GM12865 (cell line): ENCODE results near the gene AP1S3.
"Not testable (repeated sequence)": the region's sequence is repeated elsewhere in the genome, so short reads cannot be mapped to it uniquely, and the experiment has no call there.

Source experiments
- DNase-seq: peaks from one replicate; pipeline ENCODE4 v3.0.0; 2010; ENCODE audit warnings: low read depth
- H3K4me3 ChIP-seq: 2 replicates; pipeline ENCODE4 v1.5.1; 2011; ENCODE audit warnings: mild to moderate bottlenecking, low read depth, low read length, control low read depth
- CTCF ChIP-seq: IDR thresholded peaks from 2 replicates; pipeline ENCODE4 v1.5.1; 2011; ENCODE audit warnings: low read length, control low read depth, low read depth, inconsistent platforms; ENCODE audit not compliant: insufficient read depth; ENCODE audit errors: missing control alignments

AP1S3 gene

GRCh38 chr2:223824301-223824700, 13.1 kb downstream of the AP1S3 start:
- DNase-seq = no peak
- no peak overlapping the region for H3K4me3 ChIP-seq
- no peak for TF ChIP-seq CTCF

- H3K4me3 ChIP-seq = no peak overlapping the region
- DNase-seq = no peak
These were observed 14.6 kb downstream of the AP1S3 start for GRCh38 chr2:223822818-223823217.

GRCh38 chr2:223820549-223820948, 16.8 kb downstream of the AP1S3 start:
- DNase-seq = no peak
- no peak overlapping the region for H3K4me3 ChIP-seq
- no peak for TF ChIP-seq CTCF

More at GRCh38 chr2:223822818-223823217, 14.6 kb downstream of the AP1S3 start:
- no peak for TF ChIP-seq CTCF

GRCh38 chr2:223819891-223820290, 17.5 kb downstream of the AP1S3 start:
- DNase-seq = no peak
- H3K4me3 ChIP-seq = no peak overlapping the region
- no peak for TF ChIP-seq CTCF

GRCh38 chr2:223815884-223816570, 21.4 kb downstream of the AP1S3 start:
- DNase-seq = no peak
- no peak overlapping the region for H3K4me3 ChIP-seq
- no peak for TF ChIP-seq CTCF

GRCh38 chr2:223815186-223815883, 22.0 kb downstream of the AP1S3 start:
- no peak overlapping the region for H3K4me3 ChIP-seq
- TF ChIP-seq CTCF = no peak
- no peak for DNase-seq

- not testable (repeated sequence) for H3K4me3 ChIP-seq, DNase-seq
These were observed 22.6 kb downstream of the AP1S3 start for GRCh38 chr2:223814764-223815163.
